SJCRH30 (cell line): ENCODE data around the gene SMG7. TPM values are rescaled to one million over a fixed set of nuclear protein-coding genes. Genes with fewer than 3 reads are reported as not detected.

Experiments used
- DNase-seq, 2 experiments: peaks; one replicate each; pipeline ENCODE4 v3.0.0-alpha.2; 2015 to 2020
- H3K27ac ChIP-seq: fragments of 250-450 bp; sonication (Bioruptor Pico); 2 replicates; pipeline ENCODE4 v1.5.1; 2020; ENCODE audit warnings: mild to moderate bottlenecking, moderate library complexity
- H3K27me3 ChIP-seq: fragments of 250-450 bp; sonication (Bioruptor Pico); 2 replicates; pipeline ENCODE4 v1.5.1; 2020; ENCODE audit warnings: mild to moderate bottlenecking, moderate library complexity
- H3K36me3 ChIP-seq: fragments of 250-450 bp; sonication (Bioruptor Pico); 2 replicates; pipeline ENCODE4 v1.5.1; 2020; ENCODE audit warnings: mild to moderate bottlenecking, moderate library complexity
- H3K4me1 ChIP-seq: fragments of 250-450 bp; sonication (Bioruptor Pico); 2 replicates; pipeline ENCODE4 v1.5.1; 2020; ENCODE audit warnings: mild to moderate bottlenecking, moderate library complexity
- H3K4me3 ChIP-seq: fragments of 250-450 bp; sonication (Bioruptor Pico); 2 replicates; pipeline ENCODE4 v1.5.1; 2020; ENCODE audit warnings: mild to moderate bottlenecking, moderate library complexity
- H3K9me3 ChIP-seq: fragments of 250-450 bp; sonication (Bioruptor Pico); replicated peaks from 2 replicates; pipeline ENCODE4 v1.5.1; 2020; ENCODE audit warnings: mild to moderate bottlenecking, moderate library complexity
- total RNA-seq: library from RNA; depleted of rRNA; stranded (reverse); fragments of >200 nt; shearing (Covaris generic); gene quantifications from 2 replicates; pipeline ENCODE4 v1.2.3, GENCODE V29; 2014

Gene SMG7
- total RNA-seq, 1 experiment from 2014 or later: 19.1 TPM

DNA sequence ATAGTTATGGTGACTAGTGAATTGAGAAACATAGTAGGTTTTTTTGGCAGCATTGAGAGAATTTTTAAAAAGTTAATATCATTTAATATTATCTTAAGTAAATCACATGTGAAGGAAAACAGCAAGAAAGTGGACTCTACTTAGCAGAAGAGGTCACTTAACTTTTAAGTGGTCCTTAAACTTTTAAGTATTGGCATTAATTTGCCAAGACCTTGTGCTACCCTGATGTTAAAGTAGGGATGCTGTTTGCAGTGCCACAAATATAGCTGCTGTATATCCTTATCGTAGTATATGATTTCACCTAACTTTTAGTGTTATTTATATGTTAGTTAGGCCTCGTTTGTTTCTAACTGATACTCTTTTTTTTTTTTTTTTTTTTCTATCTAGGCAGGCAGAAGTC lies 40.2 kb downstream of the SMG7 start:
- DNase-seq: no peak
- Histone ChIP-seq H3K27ac (no peak overlapping the region), H3K36me3 (peaks cover 6% of the 10 kb centered on the region; the same call in 1 of the 2 replicates), H3K4me1 (peaks cover 10% of the 10 kb centered on the region; the same call in 1 of the 2 replicates), H3K9me3 (no peaks in the 10 kb centered on the region), H3K4me3 (no peak overlapping the region), H3K27me3 (no peaks in the 10 kb centered on the region)

DNA sequence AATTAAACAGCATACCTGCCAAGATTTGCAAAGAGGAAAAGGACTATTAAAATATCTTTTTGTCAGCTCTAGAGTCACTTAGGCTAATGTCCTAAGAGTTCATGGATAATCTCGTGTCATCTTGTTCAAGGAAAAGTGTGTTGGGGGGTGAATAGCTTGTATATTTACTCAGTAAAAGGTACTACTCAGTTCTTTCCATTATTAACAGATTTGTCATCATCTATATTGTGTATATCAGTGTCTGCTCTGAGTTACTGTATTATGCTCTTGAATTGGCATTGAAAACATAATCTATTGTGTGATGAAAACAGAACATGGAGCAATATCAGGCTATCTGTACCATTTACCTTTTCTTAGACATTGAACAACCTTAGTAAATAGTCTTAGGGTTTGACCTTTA lies 41.9 kb downstream of the SMG7 start:
- Histone ChIP-seq H3K4me3 (no peak overlapping the region), H3K27ac (no peak overlapping the region), H3K36me3 (peaks cover 20% of the 10 kb centered on the region; the same call in 1 of the 2 replicates), H3K9me3 (no peaks in the 10 kb centered on the region), H3K4me1 (peaks cover 10% of the 10 kb centered on the region; the same call in 1 of the 2 replicates), H3K27me3 (no peaks in the 10 kb centered on the region)
- no peak for DNase-seq

DNA sequence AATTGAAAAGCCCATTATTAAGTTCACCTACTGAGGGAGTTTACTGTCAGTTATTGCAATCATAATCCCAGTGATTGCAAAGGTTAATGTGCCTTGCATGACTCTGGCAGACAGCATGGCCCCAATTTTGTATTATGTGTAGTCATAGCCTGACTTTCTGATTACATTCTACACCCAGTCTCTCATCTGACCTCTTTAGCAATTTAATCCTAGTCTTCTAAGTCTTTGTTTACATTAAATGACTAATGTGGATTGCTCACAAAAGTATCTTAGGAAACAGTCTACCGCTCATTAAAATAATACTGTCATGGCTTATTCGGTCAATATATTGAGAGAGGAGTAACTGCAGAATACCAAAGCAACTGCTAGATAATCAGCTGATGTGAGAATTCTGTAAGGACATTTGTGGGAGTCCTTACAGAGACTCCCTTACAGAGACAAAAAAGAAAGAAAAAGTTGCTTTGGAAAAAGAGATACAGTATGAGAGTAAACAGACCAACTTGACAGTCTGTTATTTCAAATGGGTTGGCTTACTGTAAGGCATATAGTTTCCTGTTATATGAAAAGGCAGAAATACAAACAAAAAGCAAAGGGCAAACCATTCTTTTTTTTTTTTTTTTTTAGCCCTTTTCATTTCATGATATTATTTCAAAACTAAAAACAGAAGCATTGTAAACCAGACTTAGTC lies 42.8 kb downstream of the SMG7 start:
- no peaks in the 10 kb centered on the region for H3K27me3 ChIP-seq
- no peak overlapping the region for H3K4me3 ChIP-seq
- peaks cover 10% of the 10 kb centered on the region; the same call in 1 of the 2 replicates for H3K4me1 ChIP-seq
- no peak overlapping the region for H3K27ac ChIP-seq
- H3K9me3 ChIP-seq: no peaks in the 10 kb centered on the region
- peaks cover 23% of the 10 kb centered on the region; the same call in 1 of the 2 replicates for H3K36me3 ChIP-seq
- no peak for DNase-seq

DNA sequence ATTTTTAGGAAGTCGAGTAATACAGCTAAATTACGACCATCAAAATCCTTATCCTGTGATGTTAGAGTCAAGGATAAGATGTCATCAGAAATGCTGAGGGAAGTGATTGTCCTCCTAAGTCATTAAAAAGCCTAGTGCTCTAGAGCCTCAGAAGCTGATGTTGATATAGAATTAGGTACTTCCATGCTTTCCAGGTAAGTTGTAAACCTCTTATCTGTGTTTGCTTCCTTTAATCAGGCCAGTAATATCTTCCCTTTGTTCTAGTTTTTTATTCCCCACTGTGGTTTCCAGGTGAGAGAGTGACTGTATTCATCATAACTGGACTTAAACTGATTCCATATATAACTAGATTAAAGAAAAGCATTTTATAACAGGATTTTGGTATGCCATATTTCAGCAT lies 44.4 kb downstream of the SMG7 start:
- Histone ChIP-seq H3K27ac (no peak overlapping the region), H3K4me3 (no peak overlapping the region), H3K4me1 (peaks cover 10% of the 10 kb centered on the region; the same call in 1 of the 2 replicates), H3K9me3 (no peaks in the 10 kb centered on the region), H3K36me3 (peaks cover 23% of the 10 kb centered on the region; the same call in 1 of the 2 replicates), H3K27me3 (no peaks in the 10 kb centered on the region)
- no peak for DNase-seq

DNA sequence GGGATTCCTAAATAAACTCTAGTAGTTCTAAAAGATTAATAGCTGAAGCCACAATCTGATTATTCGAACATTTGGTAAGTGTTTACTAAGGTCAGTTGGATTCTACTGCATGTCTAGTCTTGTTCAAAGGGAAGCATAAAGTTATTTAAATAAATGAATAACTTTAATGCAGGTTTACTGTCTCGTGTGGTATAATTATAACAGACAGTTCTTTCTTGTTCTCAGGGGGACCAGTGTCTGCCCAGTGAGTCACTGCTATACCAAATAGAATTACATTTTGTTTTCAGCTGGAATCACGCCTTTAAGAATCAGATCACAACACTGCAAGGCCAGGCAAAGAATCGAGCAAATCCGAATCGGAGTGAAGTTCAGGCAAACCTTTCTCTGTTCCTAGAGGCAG lies 45.1 kb downstream of the SMG7 start:
- Histone ChIP-seq H3K36me3 (peaks cover 23% of the 10 kb centered on the region; the same call in 1 of the 2 replicates), H3K27me3 (no peaks in the 10 kb centered on the region), H3K9me3 (no peaks in the 10 kb centered on the region), H3K4me1 (peaks cover 10% of the 10 kb centered on the region; the same call in 1 of the 2 replicates), H3K27ac (no peak overlapping the region), H3K4me3 (no peak overlapping the region)
- no peak for DNase-seq

DNA sequence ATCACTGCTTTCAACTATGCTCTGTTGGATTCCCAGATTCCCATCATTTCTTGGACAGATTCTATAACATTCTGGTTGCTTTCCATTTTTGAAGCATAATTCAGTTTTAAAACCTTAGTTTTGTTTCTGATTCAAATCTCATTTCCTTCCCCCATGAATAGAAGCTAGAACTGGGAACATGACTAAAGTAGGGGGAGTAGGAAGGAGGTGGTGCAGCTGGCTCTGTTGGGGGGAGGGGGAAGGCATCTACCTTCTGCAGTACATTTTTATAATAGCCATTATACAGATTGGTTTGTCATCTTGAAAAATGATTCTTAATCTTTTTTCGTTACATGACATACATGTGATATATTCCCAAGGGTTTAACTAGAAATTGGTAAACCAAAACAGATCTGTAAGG lies 48.1 kb downstream of the SMG7 start:
- H3K4me3 ChIP-seq: no peak overlapping the region
- H3K27ac ChIP-seq: no peak overlapping the region
- H3K27me3 ChIP-seq: no peaks in the 10 kb centered on the region
- no peaks in the 10 kb centered on the region for H3K4me1 ChIP-seq
- no peak for DNase-seq
- no peaks in the 10 kb centered on the region for H3K9me3 ChIP-seq
- peaks cover 36% of the 10 kb centered on the region; the same call in 1 of the 2 replicates for H3K36me3 ChIP-seq

DNA sequence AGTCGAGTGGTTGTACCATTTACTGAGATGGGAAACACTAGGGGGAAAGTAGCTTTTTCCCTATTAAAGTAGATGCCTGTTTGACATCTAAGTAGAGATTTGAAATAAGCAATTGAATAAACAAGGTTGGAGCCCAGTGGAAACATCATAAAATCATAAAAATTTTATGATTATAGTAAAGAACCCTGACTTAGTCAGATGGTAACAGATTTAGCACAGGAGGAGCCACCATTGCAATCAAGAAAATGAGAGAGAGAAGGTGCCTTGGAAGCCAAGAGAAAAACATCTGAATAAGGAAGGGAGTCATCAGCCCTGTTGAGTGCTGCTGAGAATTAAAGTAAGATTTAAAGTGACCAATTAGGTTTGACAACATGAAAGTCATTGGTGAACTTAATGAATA lies 49.8 kb downstream of the SMG7 start:
- peaks cover 34% of the 10 kb centered on the region; the same call in 1 of the 2 replicates for H3K36me3 ChIP-seq
- no peaks in the 10 kb centered on the region for H3K9me3 ChIP-seq
- DNase-seq: no peak
- no peaks in the 10 kb centered on the region for H3K4me1 ChIP-seq
- no peaks in the 10 kb centered on the region for H3K27me3 ChIP-seq
- H3K4me3 ChIP-seq: no peak overlapping the region
- H3K27ac ChIP-seq: no peak overlapping the region

DNA sequence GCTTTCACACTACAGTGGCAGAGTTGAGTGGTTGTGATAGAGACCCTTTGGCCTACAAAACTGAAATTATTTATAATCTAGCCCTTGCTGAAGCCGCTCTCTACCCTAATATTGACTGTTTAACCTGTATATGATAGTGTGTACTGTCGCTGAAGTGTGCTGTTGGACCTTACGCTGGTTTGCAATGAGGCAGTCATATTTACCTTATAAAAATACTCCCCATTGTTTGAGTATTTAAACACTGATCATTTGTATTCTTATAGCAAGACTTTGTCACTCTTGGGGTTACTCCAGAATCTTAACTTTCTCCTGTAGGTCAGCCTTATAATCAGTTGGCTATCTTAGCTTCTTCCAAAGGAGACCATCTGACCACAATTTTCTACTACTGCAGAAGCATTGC lies 56.3 kb downstream of the SMG7 start:
- peaks cover 48% of the 10 kb centered on the region for H3K36me3 ChIP-seq
- H3K9me3 ChIP-seq: no peaks in the 10 kb centered on the region
- H3K4me3 ChIP-seq: no peak overlapping the region
- H3K27me3 ChIP-seq: no peaks in the 10 kb centered on the region
- H3K27ac ChIP-seq: no peak overlapping the region
- no peaks in the 10 kb centered on the region for H3K4me1 ChIP-seq
- no peak for DNase-seq

DNA sequence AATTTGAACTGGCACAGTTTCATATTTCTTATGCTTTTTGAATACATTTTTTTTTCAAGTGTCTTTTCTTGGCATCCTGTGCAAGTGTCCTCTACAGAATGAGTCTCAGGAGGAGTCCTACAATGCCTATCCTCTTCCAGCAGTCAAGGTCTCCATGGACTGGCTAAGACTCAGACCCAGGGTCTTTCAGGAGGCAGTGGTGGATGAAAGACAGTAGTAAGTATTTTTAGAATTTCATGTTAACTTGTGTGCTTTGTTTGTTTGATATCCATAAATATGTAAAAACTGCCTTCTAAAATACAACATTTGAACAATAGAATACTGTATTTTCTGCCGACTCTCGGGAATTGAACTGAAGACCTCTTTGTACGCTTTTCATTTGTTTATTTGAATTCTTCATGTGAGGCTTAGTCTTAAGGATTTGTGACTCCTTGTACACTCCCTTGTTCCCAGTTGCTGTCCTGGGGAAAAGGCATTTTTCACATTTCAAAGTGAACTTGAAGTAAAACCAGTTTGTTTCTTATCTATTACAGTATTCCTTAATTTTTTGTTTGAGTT lies 61.4 kb downstream of the SMG7 start:
- Histone ChIP-seq H3K4me3 (no peak overlapping the region), H3K27me3 (no peaks in the 10 kb centered on the region), H3K4me1 (no peaks in the 10 kb centered on the region), H3K27ac (no peak overlapping the region), H3K9me3 (no peaks in the 10 kb centered on the region), H3K36me3 (peaks cover 58% of the 10 kb centered on the region)
- DNase-seq: peak in 1 of 2 experiments; percentile 4

DNA sequence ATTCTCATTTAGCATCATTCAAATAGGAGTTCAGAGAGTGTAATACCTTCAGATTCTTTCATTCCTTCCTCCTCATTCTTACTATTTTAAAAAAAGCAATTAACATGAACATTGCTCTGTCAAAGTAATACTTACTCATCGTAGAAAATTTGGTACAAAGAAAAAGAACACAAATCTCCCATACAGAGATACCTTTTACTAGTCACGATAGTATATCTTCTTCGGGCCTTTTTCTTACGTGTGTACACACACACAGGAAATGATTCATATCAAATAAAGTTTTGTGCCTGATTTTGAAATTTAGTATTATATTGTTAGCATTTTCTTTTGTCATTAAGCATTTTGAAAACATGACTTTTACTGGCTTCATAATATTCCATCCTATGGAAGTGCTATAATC lies 65.1 kb downstream of the SMG7 start:
- Histone ChIP-seq H3K27me3 (no peaks in the 10 kb centered on the region), H3K4me1 (no peaks in the 10 kb centered on the region), H3K4me3 (no peak overlapping the region), H3K9me3 (no peaks in the 10 kb centered on the region), H3K27ac (no peak overlapping the region), H3K36me3 (peaks cover 52% of the 10 kb centered on the region)
- no peak for DNase-seq

DNA sequence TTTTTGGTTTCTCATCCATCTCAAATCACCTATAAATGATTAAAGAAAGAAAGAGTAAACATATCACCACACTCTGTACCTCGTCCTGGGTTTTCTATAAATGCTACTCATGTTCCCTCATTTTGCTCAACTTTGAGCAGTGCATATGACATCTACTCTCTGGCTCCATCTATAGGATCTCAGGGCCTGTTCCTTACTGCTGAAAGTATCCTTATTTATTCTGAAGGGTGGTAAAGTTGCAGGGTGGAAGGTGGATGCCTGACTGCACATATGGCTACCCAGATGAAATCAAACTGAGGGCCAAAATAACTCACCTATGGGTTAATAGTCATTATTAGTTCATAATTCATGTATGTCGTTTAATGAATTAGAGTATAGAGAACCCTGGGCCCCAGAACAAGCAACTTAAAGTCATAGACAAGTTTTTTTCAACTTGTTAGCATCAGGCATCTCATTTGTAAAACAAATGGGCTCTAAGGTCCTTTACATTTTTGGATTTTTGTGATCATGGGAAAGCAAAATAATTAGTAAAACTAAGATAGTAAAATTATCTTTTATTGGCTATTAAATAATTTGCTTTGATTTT lies 71.4 kb downstream of the SMG7 start:
- Histone ChIP-seq H3K4me1 (peaks cover 8% of the 10 kb centered on the region), H3K27ac (no peak overlapping the region), H3K36me3 (peaks cover 39% of the 10 kb centered on the region), H3K4me3 (no peak overlapping the region), H3K9me3 (no peaks in the 10 kb centered on the region), H3K27me3 (no peaks in the 10 kb centered on the region)
- peak; percentile 17 to 45 for DNase-seq

DNA sequence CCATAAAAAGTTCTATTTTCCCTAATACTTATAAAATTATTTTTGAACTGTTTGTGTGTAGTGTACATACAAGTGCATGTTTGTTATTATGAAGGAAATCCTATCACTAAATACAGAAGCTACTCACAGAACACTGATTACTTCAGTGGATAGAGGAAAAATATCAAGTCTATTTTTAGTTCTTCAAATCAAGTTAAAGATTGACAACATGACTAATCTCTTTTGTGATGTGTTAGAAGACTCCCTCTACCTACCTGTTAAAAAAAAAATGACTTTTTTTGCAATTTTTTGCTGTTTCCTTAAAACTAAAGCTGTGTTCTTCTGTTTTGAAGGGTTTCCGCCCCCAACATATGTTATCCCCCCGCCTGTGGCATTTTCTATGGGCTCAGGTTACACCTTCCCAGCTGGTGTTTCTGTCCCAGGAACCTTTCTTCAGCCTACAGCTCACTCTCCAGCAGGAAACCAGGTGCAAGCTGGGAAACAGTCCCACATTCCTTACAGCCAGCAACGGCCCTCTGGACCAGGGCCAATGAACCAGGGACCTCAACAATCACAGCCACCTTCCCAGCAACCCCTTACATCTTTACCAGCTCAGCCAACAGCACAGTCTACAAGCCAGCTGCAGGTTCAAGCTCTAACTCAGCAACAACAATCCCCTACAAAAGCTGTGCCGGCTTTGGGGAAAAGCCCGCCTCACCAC lies 72.4 kb downstream of the SMG7 start:
- peak; percentile 38 to 61 for DNase-seq
- Histone ChIP-seq H3K27me3 (no peaks in the 10 kb centered on the region), H3K4me3 (no peak overlapping the region), H3K9me3 (no peaks in the 10 kb centered on the region), H3K4me1 (peaks cover 8% of the 10 kb centered on the region), H3K27ac (no peak overlapping the region), H3K36me3 (peaks cover 41% of the 10 kb centered on the region)

DNA sequence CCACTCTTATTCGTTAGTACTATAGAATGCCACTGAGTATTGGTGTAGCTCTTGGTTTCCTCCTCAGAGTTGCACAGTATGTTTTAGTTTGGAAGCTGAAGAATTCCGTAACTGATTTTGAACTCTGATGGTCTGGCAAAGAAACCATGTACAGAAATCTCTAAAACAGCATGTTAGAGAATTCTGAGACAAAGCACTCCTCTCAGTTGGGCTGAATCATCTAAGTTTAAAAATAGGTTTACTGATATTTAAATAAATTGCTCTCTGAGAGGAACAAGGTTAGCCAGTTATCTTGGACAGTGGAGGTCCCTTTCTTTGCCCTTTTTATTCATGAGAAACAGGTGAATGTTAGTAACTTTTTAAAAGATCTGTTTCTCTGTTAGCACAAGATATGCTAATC lies 74.1 kb downstream of the SMG7 start:
- H3K27me3 ChIP-seq: no peaks in the 10 kb centered on the region
- H3K36me3 ChIP-seq: peaks cover 49% of the 10 kb centered on the region
- H3K27ac ChIP-seq: no peak overlapping the region
- peaks cover 8% of the 10 kb centered on the region for H3K4me1 ChIP-seq
- H3K4me3 ChIP-seq: no peak overlapping the region
- H3K9me3 ChIP-seq: no peaks in the 10 kb centered on the region
- DNase-seq: no peak

DNA sequence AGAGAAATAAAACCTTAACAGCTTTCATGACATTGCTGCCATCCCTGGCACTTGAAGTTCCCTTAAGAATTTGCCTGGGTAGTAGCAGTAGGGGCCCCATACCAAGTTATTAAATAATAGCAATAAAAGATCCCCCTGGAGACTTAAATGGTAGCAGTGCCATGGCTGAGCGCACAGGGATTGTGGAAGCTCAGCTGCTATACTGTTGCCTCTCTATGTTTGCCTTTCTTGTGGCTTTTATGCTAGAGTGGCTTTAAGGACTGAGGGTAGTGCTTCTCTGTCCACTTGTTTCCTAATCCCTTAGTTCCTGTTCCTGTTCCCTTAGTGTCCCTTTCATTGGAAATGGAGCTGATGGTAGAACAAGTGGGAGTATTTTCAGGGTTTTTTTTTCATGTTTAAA lies 75.8 kb downstream of the SMG7 start:
- Histone ChIP-seq H3K27ac (no peak overlapping the region), H3K4me3 (no peak overlapping the region), H3K4me1 (peaks cover 8% of the 10 kb centered on the region), H3K9me3 (no peaks in the 10 kb centered on the region), H3K36me3 (peaks cover 44% of the 10 kb centered on the region), H3K27me3 (no peaks in the 10 kb centered on the region)
- peak in 1 of 2 experiments; percentile 49 for DNase-seq

DNA sequence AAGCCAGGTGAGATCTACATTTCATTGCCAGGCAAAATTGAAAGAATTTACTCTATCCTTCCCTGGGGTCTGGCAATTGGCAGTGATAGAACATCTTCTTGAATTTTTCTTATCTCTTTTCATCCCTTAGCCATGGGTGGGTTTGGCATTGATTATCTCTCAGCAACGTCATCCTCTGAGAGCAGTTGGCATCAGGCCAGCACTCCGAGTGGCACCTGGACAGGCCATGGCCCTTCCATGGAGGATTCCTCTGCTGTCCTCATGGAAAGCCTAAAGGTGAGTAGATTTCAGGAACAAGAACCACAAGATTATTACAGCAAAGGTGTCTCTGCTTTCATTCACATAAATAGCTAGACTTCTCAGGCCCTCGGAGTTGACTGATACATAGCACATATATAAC lies 78.6 kb downstream of the SMG7 start:
- no peaks in the 10 kb centered on the region for H3K27me3 ChIP-seq
- H3K9me3 ChIP-seq: no peaks in the 10 kb centered on the region
- H3K36me3 ChIP-seq: peaks cover 34% of the 10 kb centered on the region
- H3K4me1 ChIP-seq: peaks cover 8% of the 10 kb centered on the region
- no peak overlapping the region for H3K4me3 ChIP-seq
- no peak overlapping the region for H3K27ac ChIP-seq
- no peak for DNase-seq
